Activated CD4-positive, alpha-beta T cell treated with anti-CD3 and anti-CD28 coated beads for 36 hours (primary cell): ENCODE data around the gene DPH1. TPM values are rescaled to one million over a fixed set of nuclear protein-coding genes. Genes with fewer than 3 reads are reported as not detected.

ENCODE experiments used
- ATAC-seq: fragments of 200-7000 bp; cut with Tn5 transposase; one replicate; pipeline ENCODE4 v1.10.0; 2021; ENCODE audit warnings: mild to moderate bottlenecking, moderate library complexity
- CTCF ChIA-PET: fragments of 350-600 bp; sonication (Branson Sonifier 250); formaldehyde crosslinking; loops from one replicate; lab custom pipeline; 2021; ENCODE audit warnings: antibody characterized with exemption; lab: Charles Lee
- POLR2A ChIA-PET: fragments of 350-600 bp; sonication (Branson Sonifier 250); formaldehyde crosslinking; loops from one replicate; lab custom pipeline; 2021; ENCODE audit warnings: antibody characterized with exemption, inconsistent platforms; lab: Charles Lee
- DNase-seq: peaks from one replicate; pipeline ENCODE4 v3.0.0-alpha.2; 2020
- H3K27ac Mint-ChIP-seq: one replicate; pipeline ENCODE4 v1.8.0; 2021; ENCODE audit warnings: mixed read lengths
- H3K27me3 Mint-ChIP-seq: one replicate; pipeline ENCODE4 v1.8.0; 2021; ENCODE audit warnings: mixed read lengths
- H3K36me3 Mint-ChIP-seq: one replicate; pipeline ENCODE4 v1.8.0; 2021; ENCODE audit warnings: low read depth, mixed read lengths
- H3K4me1 Mint-ChIP-seq: one replicate; pipeline ENCODE4 v1.8.0; 2021; ENCODE audit warnings: mixed read lengths
- H3K4me3 Mint-ChIP-seq: one replicate; pipeline ENCODE4 v1.8.0; 2021; ENCODE audit warnings: mild to moderate bottlenecking, moderate library complexity, mixed read lengths
- H3K9me3 Mint-ChIP-seq: one replicate; pipeline ENCODE4 v1.8.0; 2021; ENCODE audit warnings: low read depth, mixed read lengths
- intact Hi-C, 2 experiments: fragments of 100-400 bp; cut with DNase I in 1 of 2; cut with micrococcal nuclease in 1 of 2; formaldehyde crosslinking; loops; one replicate each; pipeline versions ENCODE4 v1.14.2 to v1.15.1; 2022 to 2024; cut with DNase I, micrococcal nuclease
- total RNA-seq, 2 experiments: library from RNA; stranded (reverse); gene quantifications; one replicate each; pipeline ENCODE4 v1.2.3, GENCODE V29; 2021

The DPH1 gene
- total RNA-seq, 2 experiments from 2014 or later, result 29.1 to 37.0 TPM

- no peaks in the 10 kb centered on the region for H3K36me3 Mint-ChIP-seq
- DNase-seq (no peak), ATAC-seq (no peak)
- intact Hi-C loops, result no loop called here
- no peaks in the 10 kb centered on the region for H3K4me1 Mint-ChIP-seq
- peaks cover 23% of the 10 kb centered on the region for H3K27me3 Mint-ChIP-seq
- POLR2A ChIA-PET, result no interaction called here
- no peak overlapping the region for H3K4me3 Mint-ChIP-seq
- CTCF ChIA-PET, result interaction anchor here (0.6 to 0.7 kb wide), 3 partner anchors 218 to 1986 kb away, joined by 3 to 6 read pairs (median 3); no protein-coding TSS in a partner anchor
- no peaks in the 10 kb centered on the region for H3K9me3 Mint-ChIP-seq
- H3K27ac Mint-ChIP-seq, result no peak overlapping the region
Observed at GRCh38 chr17:1995907-1996799, 33.8 kb upstream of the DPH1 start.

- Mint-ChIP-seq H3K36me3 (no peaks in the 10 kb centered on the region), H3K27me3 (peaks cover 23% of the 10 kb centered on the region), H3K9me3 (no peaks in the 10 kb centered on the region), H3K4me3 (no peak overlapping the region), H3K4me1 (no peaks in the 10 kb centered on the region), H3K27ac (no peak overlapping the region)
- intact Hi-C loops, result no loop called here
- CTCF ChIA-PET, result interaction anchor here (0.6 kb wide), 1 partner anchor 201 kb away, joined by 4 read pairs; no protein-coding TSS in a partner anchor
- ATAC-seq (no peak), DNase-seq (no peak)
- POLR2A ChIA-PET, result no interaction called here
Observed at GRCh38 chr17:1996800-1997288, 33.1 kb upstream of the DPH1 start.

GRCh38 chr17:1997289-1997926 lies 32.5 kb upstream of the DPH1 start:
- intact Hi-C loops, result no loop called here
- Mint-ChIP-seq H3K27me3 (peaks cover 23% of the 10 kb centered on the region), H3K36me3 (no peaks in the 10 kb centered on the region), H3K4me1 (no peaks in the 10 kb centered on the region), H3K27ac (no peak overlapping the region), H3K9me3 (no peaks in the 10 kb centered on the region), H3K4me3 (no peak overlapping the region)
- no peak for DNase-seq
- CTCF ChIA-PET, result interaction anchor here (0.6 kb wide), 1 partner anchor 200 kb away, joined by 4 read pairs; no protein-coding TSS in a partner anchor
- POLR2A ChIA-PET, result no interaction called here
- no peak for ATAC-seq

DNA sequence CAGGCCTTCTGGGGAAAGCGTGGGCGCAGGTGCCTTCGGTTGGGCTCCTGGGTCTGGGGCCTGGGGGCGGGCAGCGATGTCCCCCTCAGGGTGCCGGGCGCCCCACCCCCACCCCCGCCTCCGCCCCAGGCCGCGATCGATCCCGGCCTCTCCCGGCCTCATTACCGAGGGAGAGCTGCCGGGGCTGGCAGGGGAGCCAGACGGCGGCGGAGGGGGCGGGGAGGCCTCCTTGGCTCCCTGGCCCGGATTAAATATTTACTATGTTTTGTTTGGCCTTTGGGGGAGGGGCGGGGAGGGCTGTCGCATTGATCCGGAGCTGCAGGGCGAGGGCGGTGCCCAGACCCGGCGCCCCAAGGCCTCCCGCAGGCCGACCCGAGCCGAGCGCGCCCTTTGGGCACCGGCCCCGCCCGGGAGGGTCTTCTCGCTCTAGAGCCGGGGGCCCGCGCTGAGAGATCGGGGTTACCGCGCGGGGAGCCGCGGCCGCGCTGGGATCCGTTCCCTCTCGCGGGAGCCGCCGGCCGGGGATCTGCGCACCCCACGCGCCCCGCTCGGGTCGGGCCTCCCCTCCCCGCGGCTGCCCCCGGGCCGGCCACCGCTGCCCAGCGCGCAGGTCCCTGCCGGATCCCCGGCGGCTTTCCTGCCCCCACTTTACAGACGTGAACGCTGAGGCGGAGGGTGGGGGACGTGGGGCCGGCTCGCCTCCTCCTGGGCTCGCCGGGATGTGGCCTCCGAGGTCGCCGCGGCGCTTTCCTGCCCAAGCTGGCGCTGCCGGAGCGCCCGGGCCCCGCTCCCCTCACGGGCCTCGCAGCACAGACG lies 31.8 kb upstream of the DPH1 start:
- Mint-ChIP-seq H3K27me3 (peaks cover 23% of the 10 kb centered on the region), H3K4me3 (no peak overlapping the region), H3K9me3 (no peaks in the 10 kb centered on the region), H3K27ac (no peak overlapping the region), H3K4me1 (no peaks in the 10 kb centered on the region), H3K36me3 (no peaks in the 10 kb centered on the region)
- ChIA-PET POLR2A (no interaction called here), CTCF (no interaction called here)
- intact Hi-C loops, result no loop called here
- peak; percentile 30 for ATAC-seq
- peak; percentile 27 for DNase-seq

GRCh38 chr17:1999557-2000251 lies 30.2 kb upstream of the DPH1 start:
- no peak overlapping the region for H3K27ac Mint-ChIP-seq
- intact Hi-C loops, result no loop called here

DNA sequence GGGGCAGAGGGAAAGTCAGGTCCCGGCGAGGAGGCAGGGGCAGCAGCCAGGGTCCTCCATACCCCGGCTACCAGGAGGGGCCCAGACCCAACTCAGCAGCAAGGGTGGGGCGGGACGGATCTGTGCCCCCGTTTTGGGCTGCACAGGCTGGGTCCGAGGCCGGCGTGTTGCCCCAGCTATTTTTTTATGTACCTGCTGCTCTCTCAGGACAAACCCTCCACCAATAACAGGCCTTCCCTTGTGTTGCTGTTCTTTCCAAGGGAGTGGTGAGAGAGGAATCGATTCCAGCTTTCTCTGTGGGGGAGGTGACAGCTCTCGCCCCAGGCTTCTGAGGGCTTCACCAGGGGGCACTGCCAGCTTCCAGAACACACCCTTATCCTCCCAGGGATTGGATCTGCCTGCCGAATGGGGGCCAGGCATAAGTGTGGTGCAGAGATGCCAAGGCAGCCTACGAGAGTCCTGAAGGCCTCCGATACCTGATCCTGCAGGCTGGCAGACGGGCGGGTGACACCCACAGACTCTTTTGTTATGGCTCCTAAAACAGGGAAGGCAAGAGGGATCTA lies 27.1 kb upstream of the DPH1 start:
- Mint-ChIP-seq H3K4me3 (no peak overlapping the region), H3K4me1 (no peaks in the 10 kb centered on the region), H3K27ac (no peak overlapping the region), H3K9me3 (no peaks in the 10 kb centered on the region), H3K36me3 (no peaks in the 10 kb centered on the region), H3K27me3 (peaks cover 8% of the 10 kb centered on the region)
- DNase-seq (no peak), ATAC-seq (no peak)
- CTCF ChIA-PET, result no interaction called here
- POLR2A ChIA-PET, result no interaction called here
- intact Hi-C loops, result no loop called here

More at GRCh38 chr17:1999557-2000251, 30.2 kb upstream of the DPH1 start:
- peaks cover 23% of the 10 kb centered on the region for H3K27me3 Mint-ChIP-seq
- ATAC-seq (no peak), DNase-seq (no peak)
- H3K4me1 Mint-ChIP-seq, result no peaks in the 10 kb centered on the region
- ChIA-PET CTCF (interaction anchor here (0.5 to 0.7 kb wide), 2 partner anchors 29 to 967 kb away, joined by 4 to 5 read pairs; no protein-coding TSS in a partner anchor), POLR2A (no interaction called here)
- H3K4me3 Mint-ChIP-seq, result no peak overlapping the region
- no peaks in the 10 kb centered on the region for H3K9me3 Mint-ChIP-seq
- H3K36me3 Mint-ChIP-seq, result no peaks in the 10 kb centered on the region

GRCh38 chr17:2003525-2003924 lies 26.4 kb upstream of the DPH1 start:
- CTCF ChIA-PET, result interaction anchor here (0.6 kb wide), 1 partner anchor 55 kb away, joined by 3 read pairs; no protein-coding TSS in a partner anchor
- peaks cover 8% of the 10 kb centered on the region for H3K27me3 Mint-ChIP-seq
- H3K36me3 Mint-ChIP-seq, result no peaks in the 10 kb centered on the region
- no peak for DNase-seq
- H3K4me1 Mint-ChIP-seq, result no peaks in the 10 kb centered on the region
- H3K9me3 Mint-ChIP-seq, result no peaks in the 10 kb centered on the region
- intact Hi-C loops, result no loop called here
- no peak overlapping the region for H3K27ac Mint-ChIP-seq
- H3K4me3 Mint-ChIP-seq, result no peak overlapping the region
- no peak for ATAC-seq
- POLR2A ChIA-PET, result no interaction called here

- no peak for ATAC-seq
- Mint-ChIP-seq H3K9me3 (no peaks in the 10 kb centered on the region), H3K27ac (no peak overlapping the region), H3K4me1 (no peaks in the 10 kb centered on the region), H3K27me3 (peaks cover 1% of the 10 kb centered on the region), H3K4me3 (no peak overlapping the region), H3K36me3 (no peaks in the 10 kb centered on the region)
- CTCF ChIA-PET, result interaction anchor here (0.6 to 0.7 kb wide), 4 partner anchors 10 to 56 kb away, joined by 3 to 4 read pairs (median 3); no protein-coding TSS in a partner anchor
- POLR2A ChIA-PET, result no interaction called here
- no peak for DNase-seq
- intact Hi-C loops, result no loop called here
Observed at GRCh38 chr17:2004435-2004952, 25.5 kb upstream of the DPH1 start.

DNA sequence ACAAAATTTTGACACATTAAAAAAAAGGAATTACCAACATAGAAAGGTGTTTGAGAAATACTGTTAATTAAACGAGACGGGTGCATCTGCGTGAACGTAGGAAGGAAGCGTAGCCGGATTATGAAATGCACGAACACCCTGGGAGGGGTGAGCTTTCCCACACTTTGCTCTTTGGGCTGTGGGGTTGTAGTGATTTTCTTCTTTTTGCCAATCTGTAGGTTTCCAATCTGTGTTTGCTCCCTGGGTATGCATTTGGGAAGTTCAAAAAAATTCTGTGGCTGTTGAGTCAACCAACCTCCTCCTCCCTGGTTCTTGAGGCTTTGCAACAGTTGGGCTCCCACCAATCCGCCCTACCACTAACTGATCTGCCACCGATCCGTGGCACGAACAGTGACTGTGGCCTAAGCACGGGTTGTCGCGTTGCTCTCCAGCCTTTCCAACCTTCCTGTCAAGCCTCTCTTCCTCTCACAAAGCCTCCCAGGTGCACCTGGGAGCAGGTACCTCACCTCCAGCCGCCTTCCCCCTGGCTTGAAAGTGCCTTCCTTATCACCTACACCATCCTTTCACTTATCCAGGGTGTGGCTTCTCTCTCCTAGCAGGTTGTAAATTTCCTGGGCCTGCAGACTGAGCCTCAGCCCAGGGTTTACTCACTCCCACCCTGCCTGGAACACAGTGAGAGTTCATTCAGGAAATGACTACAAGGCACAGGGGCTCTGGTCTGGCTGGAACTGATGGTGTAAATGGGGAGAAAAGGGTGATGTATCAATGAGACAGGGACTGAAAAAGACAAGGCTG lies 21.4 kb upstream of the DPH1 start:
- H3K9me3 Mint-ChIP-seq, result no peaks in the 10 kb centered on the region

DNA sequence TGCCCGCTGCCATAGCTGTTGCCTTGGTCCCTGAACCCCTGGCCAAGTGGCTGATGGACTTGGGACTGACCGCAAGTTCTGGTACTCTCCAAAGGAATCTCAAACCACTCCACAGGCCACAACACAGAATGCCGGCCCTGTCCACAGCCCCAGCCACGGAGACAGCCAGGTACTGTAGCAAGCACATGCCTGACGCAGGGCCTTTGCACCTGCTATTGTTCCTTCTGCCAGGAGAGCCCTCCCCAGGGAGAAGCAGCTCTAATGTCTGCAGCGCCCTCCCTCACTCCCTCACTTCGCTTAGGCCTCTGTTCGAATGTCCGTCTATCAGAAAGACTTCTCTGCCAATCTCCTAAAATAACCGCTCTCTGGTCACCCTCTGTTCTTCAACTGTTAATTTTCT lies 20.2 kb upstream of the DPH1 start:
- ATAC-seq (no peak), DNase-seq (no peak)
- Mint-ChIP-seq H3K27ac (no peak overlapping the region), H3K9me3 (no peaks in the 10 kb centered on the region), H3K36me3 (no peaks in the 10 kb centered on the region), H3K27me3 (peaks cover 3% of the 10 kb centered on the region), H3K4me3 (no peak overlapping the region), H3K4me1 (no peaks in the 10 kb centered on the region)
- ChIA-PET CTCF (no interaction called here), POLR2A (no interaction called here)
- intact Hi-C loops, result no loop called here

More for the DNA sequence above, 21.4 kb upstream of the DPH1 start:
- ChIA-PET POLR2A (interaction anchor here (0.6 kb wide), 1 partner anchor 128 kb away, joined by 3 read pairs; no protein-coding TSS in a partner anchor), CTCF (no interaction called here)
- Mint-ChIP-seq H3K4me1 (no peaks in the 10 kb centered on the region), H3K27me3 (peaks cover 2% of the 10 kb centered on the region), H3K27ac (no peak overlapping the region), H3K4me3 (no peak overlapping the region), H3K36me3 (no peaks in the 10 kb centered on the region)
- intact Hi-C loops, result no loop called here
- ATAC-seq, result no peak
- DNase-seq, result no peak
